Hepatocyte (in vitro differentiated cells): ENCODE data around the gene TBL1X. TPM values are rescaled to one million over a fixed set of nuclear protein-coding genes. Genes with fewer than 3 reads are reported as not detected.

Experiments
- DNase-seq: peaks from one replicate; pipeline ENCODE4 v3.0.0-alpha.2; 2016; ENCODE audit warnings: low spot score
- H2AFZ ChIP-seq: fragments of 200-600 bp; sonication (generic); 2 replicates; pipeline ENCODE4 v1.6.0; 2016; ENCODE audit warnings: antibody characterized with exemption, mild to moderate bottlenecking
- H3K27ac ChIP-seq: fragments of 200-600 bp; sonication (generic); 2 replicates; pipeline ENCODE4 v1.5.1; 2016; ENCODE audit warnings: mild to moderate bottlenecking
- H3K27me3 ChIP-seq: fragments of 200-600 bp; sonication (generic); 2 replicates; pipeline ENCODE4 v1.6.1; 2016
- H3K36me3 ChIP-seq: fragments of 200-600 bp; sonication (generic); replicated peaks from 2 replicates; pipeline ENCODE4 v1.5.1; 2016; ENCODE audit warnings: low read depth; ENCODE audit not compliant: insufficient read depth
- H3K4me1 ChIP-seq: fragments of 200-600 bp; sonication (generic); 2 replicates; pipeline ENCODE4 v1.5.1; 2016; ENCODE audit warnings: mild to moderate bottlenecking, moderate library complexity; ENCODE audit not compliant: insufficient read depth
- H3K4me2 ChIP-seq: fragments of 200-600 bp; sonication (generic); 2 replicates; pipeline ENCODE4 v1.6.0; 2016
- H3K4me3 ChIP-seq: fragments of 200-600 bp; sonication (generic); 2 replicates; pipeline ENCODE4 v1.5.1; 2016; ENCODE audit warnings: mild to moderate bottlenecking
- H3K79me2 ChIP-seq: fragments of 200-600 bp; sonication (generic); 2 replicates; pipeline ENCODE4 v1.6.0; 2017; ENCODE audit warnings: mild to moderate bottlenecking
- H3K9me2 ChIP-seq: fragments of 200-600 bp; sonication (generic); replicated peaks from 2 replicates; pipeline ENCODE4 v1.6.0; 2017; ENCODE audit warnings: mild to moderate bottlenecking; ENCODE audit not compliant: insufficient read depth
- H3K9me3 ChIP-seq: fragments of 200-600 bp; sonication (generic); 2 replicates; pipeline ENCODE4 v1.5.1; 2016; ENCODE audit warnings: low read depth, mild to moderate bottlenecking
- H4K20me1 ChIP-seq: fragments of 200-600 bp; sonication (generic); 2 replicates; pipeline ENCODE4 v1.6.0; 2016; ENCODE audit warnings: mild to moderate bottlenecking; ENCODE audit not compliant: insufficient read depth, poor library complexity, severe bottlenecking
- CTCF ChIP-seq: fragments of 200-600 bp; sonication (generic); IDR thresholded peaks from 2 replicates; pipeline ENCODE4 v1.5.1; 2016; ENCODE audit warnings: antibody characterized with exemption, mild to moderate bottlenecking; ENCODE audit not compliant: poor library complexity
- EZH2 ChIP-seq: fragments of 200-600 bp; sonication (generic); IDR thresholded peaks from 2 replicates; pipeline ENCODE4 v1.6.1; 2016; ENCODE audit warnings: antibody characterized with exemption, mild to moderate bottlenecking, borderline replicate concordance
- EZH2phosphoT487 ChIP-seq: fragments of 200-600 bp; sonication (generic); IDR thresholded peaks from one replicate; pipeline ENCODE4 v1.6.1; 2018; ENCODE audit warnings: antibody characterized with exemption, mild to moderate bottlenecking, low read depth, moderate library complexity; ENCODE audit not compliant: unreplicated experiment, severe bottlenecking
- WGBS: methylation state at CpG from one replicate; pipeline ENCODE4 v1.1.6; 2016; ENCODE audit warnings: low lambda C conversion rate; ENCODE audit errors: missing lambda C conversion rate; 5-methylcytosine and 5-hydroxymethylcytosine counted together
- polyA plus RNA-seq: library from polyadenylated mRNA; unstranded; fragments of >200 nt; fragmentation: Nextera tagmentation; extraction: Ambion mirVana; gene quantifications from 2 replicates; pipeline ENCODE4 v1.2.1, GENCODE V29; 2016
- total RNA-seq: library from RNA; depleted of rRNA; stranded (reverse); fragments of >200 nt; gene quantifications from 2 replicates; pipeline ENCODE4 v1.2.3, GENCODE V29; 2014

The TBL1X gene
- total and polyA plus RNA-seq, 2 experiments from 2014 or later = 14.9 to 16.0 TPM

GRCh38 chrX:9647431-9647830 lies 182.6 kb downstream of the TBL1X start:
- Histone ChIP-seq H3K9me2 (no peaks in the 10 kb centered on the region), H3K36me3 (no peaks in the 10 kb centered on the region), H3K79me2 (no peaks in the 10 kb centered on the region), H3K27me3 (no peaks in the 10 kb centered on the region), H3K27ac (no peak overlapping the region), H3K4me1 (no peaks in the 10 kb centered on the region), H3K4me3 (no peak overlapping the region), H3K9me3 (no peaks in the 10 kb centered on the region), H4K20me1 (no peaks in the 10 kb centered on the region), H2AFZ (no peak overlapping the region), H3K4me2 (no peak overlapping the region)
- 81% methylated on average over 7 of the region's 7 CpGs for WGBS
- TF ChIP-seq EZH2phosphoT487 = no peak
- no peak for TF ChIP-seq CTCF
- no peak for TF ChIP-seq EZH2
- DNase-seq = no peak

GRCh38 chrX:9650091-9650490 lies 185.2 kb downstream of the TBL1X start:
- no peaks in the 10 kb centered on the region for H4K20me1 ChIP-seq
- WGBS = 76% methylated on average over 3 of the region's 3 CpGs
- no peak overlapping the region for H3K4me3 ChIP-seq
- no peaks in the 10 kb centered on the region for H3K9me2 ChIP-seq
- DNase-seq = no peak
- no peak overlapping the region for H3K27ac ChIP-seq
- H3K36me3 ChIP-seq = no peaks in the 10 kb centered on the region
- no peaks in the 10 kb centered on the region for H3K9me3 ChIP-seq
- no peaks in the 10 kb centered on the region for H3K79me2 ChIP-seq
- H3K4me1 ChIP-seq = no peaks in the 10 kb centered on the region
- H3K27me3 ChIP-seq = no peaks in the 10 kb centered on the region
- H3K4me2 ChIP-seq = no peak overlapping the region
- H2AFZ ChIP-seq = no peak overlapping the region
- TF ChIP-seq EZH2 (no peak), CTCF (no peak), EZH2phosphoT487 (no peak)

- no peaks in the 10 kb centered on the region for H3K27me3 ChIP-seq
- DNase-seq = no peak
- H3K4me3 ChIP-seq = no peak overlapping the region
- no peaks in the 10 kb centered on the region for H3K79me2 ChIP-seq
- no peaks in the 10 kb centered on the region for H3K9me2 ChIP-seq
- WGBS = 62% methylated on average over 9 of the region's 9 CpGs
- H3K9me3 ChIP-seq = no peaks in the 10 kb centered on the region
- no peak overlapping the region for H3K27ac ChIP-seq
- H4K20me1 ChIP-seq = no peaks in the 10 kb centered on the region
- TF ChIP-seq CTCF = no peak
- TF ChIP-seq EZH2phosphoT487 = no peak
- no peak for TF ChIP-seq EZH2
- H3K4me2 ChIP-seq = no peak overlapping the region
- H3K4me1 ChIP-seq = no peaks in the 10 kb centered on the region
- no peaks in the 10 kb centered on the region for H3K36me3 ChIP-seq
- no peak overlapping the region for H2AFZ ChIP-seq
Measured at GRCh38 chrX:9651737-9652136, 186.9 kb downstream of the TBL1X start.

- whole genome bisulfite sequencing = 77% methylated on average over 13 of the region's 13 CpGs
- H3K9me3 ChIP-seq = no peaks in the 10 kb centered on the region
Measured at GRCh38 chrX:9654929-9655328, 190.1 kb downstream of the TBL1X start.

More at GRCh38 chrX:9654929-9655328, 190.1 kb downstream of the TBL1X start:
- no peak overlapping the region for H3K4me2 ChIP-seq
- H3K4me1 ChIP-seq = no peaks in the 10 kb centered on the region
- no peaks in the 10 kb centered on the region for H3K36me3 ChIP-seq
- no peak overlapping the region for H3K27ac ChIP-seq
- no peaks in the 10 kb centered on the region for H4K20me1 ChIP-seq
- no peak overlapping the region for H2AFZ ChIP-seq
- no peaks in the 10 kb centered on the region for H3K9me2 ChIP-seq
- no peak for DNase-seq
- H3K79me2 ChIP-seq = no peaks in the 10 kb centered on the region
- TF ChIP-seq EZH2phosphoT487 (no peak), CTCF (no peak), EZH2 (no peak)
- H3K27me3 ChIP-seq = no peaks in the 10 kb centered on the region
- no peak overlapping the region for H3K4me3 ChIP-seq
